Skin of body (tissue), 2 donors: Measurements from ENCODE around the gene GARNL3. TPM values are rescaled to one million over a fixed set of nuclear protein-coding genes. Genes with fewer than 3 reads are reported as not detected.

Experiments
- DNase-seq: peaks from one replicate; lab custom pipeline; 2025; lab: John Stamatoyannopoulos, UW
- total RNA-seq: library from RNA; depleted of rRNA; stranded (reverse); fragments of >200 nt; gene quantifications from one replicate; pipeline ENCODE4 v1.2.3, GENCODE V29; 2014

GARNL3 gene
- total RNA-seq, 1 donor from 2014 or later, result 51.1 TPM

- no peak for DNase-seq
These were observed 138.0 kb downstream of the GARNL3 start for GRCh38 chr9:127402401-127403090.

- no peak for DNase-seq
These were observed 139.1 kb downstream of the GARNL3 start for GRCh38 chr9:127403507-127404192.

GRCh38 chr9:127404631-127405030 is 140.1 kb downstream of the GARNL3 start:
- DNase-seq, result no peak

GRCh38 chr9:127405344-127406125 is 141.0 kb downstream of the GARNL3 start:
- DNase-seq, result no peak

- no peak for DNase-seq
These were observed 142.4 kb downstream of the GARNL3 start for GRCh38 chr9:127406799-127407491.

GRCh38 chr9:127407492-127407843 is 142.9 kb downstream of the GARNL3 start:
- no peak for DNase-seq

- DNase-seq, result no peak
These were observed 146.5 kb downstream of the GARNL3 start for GRCh38 chr9:127411122-127411521.

GRCh38 chr9:127415141-127415540 is 150.6 kb downstream of the GARNL3 start:
- DNase-seq, result no peak

- DNase-seq, result no peak
These were observed 151.1 kb downstream of the GARNL3 start for GRCh38 chr9:127415657-127416056.

GRCh38 chr9:127417131-127418036 is 152.8 kb downstream of the GARNL3 start:
- no peak for DNase-seq

GRCh38 chr9:127418037-127418471 is 153.5 kb downstream of the GARNL3 start:
- no peak for DNase-seq

- DNase-seq, result no peak
These were observed 154.8 kb downstream of the GARNL3 start for GRCh38 chr9:127419348-127419747.

- no peak for DNase-seq
These were observed 156.5 kb downstream of the GARNL3 start for GRCh38 chr9:127421057-127421456.

- no peak for DNase-seq
These were observed 157.7 kb downstream of the GARNL3 start for GRCh38 chr9:127422133-127422782.

GRCh38 chr9:127422787-127423186 is 158.2 kb downstream of the GARNL3 start:
- no peak for DNase-seq

- DNase-seq, result no peak
These were observed 158.9 kb downstream of the GARNL3 start for GRCh38 chr9:127423476-127423933.

GRCh38 chr9:127423934-127424675 is 159.5 kb downstream of the GARNL3 start, which contains the start of gene ZNF79:
ZNF79 (plus strand) TSS chr9:127424382; CDS start chr9:127424788, 406 bp downstream.
- DNase-seq, result peak; percentile 91

GRCh38 chr9:127424676-127424999 is 160.1 kb downstream of the GARNL3 start:
- DNase-seq, result no peak

GRCh38 chr9:127426756-127427155 is 162.2 kb downstream of the GARNL3 start:
- DNase-seq, result no peak
